Measurements from ENCODE around the gene HSPA12B. TPM values are rescaled to one million over a fixed set of nuclear protein-coding genes. Genes with fewer than 3 reads are reported as not detected.

The HSPA12B gene
- total RNA-seq, 2 donors from 2014 or later, result 1.1 to 1.4 TPM

DNA sequence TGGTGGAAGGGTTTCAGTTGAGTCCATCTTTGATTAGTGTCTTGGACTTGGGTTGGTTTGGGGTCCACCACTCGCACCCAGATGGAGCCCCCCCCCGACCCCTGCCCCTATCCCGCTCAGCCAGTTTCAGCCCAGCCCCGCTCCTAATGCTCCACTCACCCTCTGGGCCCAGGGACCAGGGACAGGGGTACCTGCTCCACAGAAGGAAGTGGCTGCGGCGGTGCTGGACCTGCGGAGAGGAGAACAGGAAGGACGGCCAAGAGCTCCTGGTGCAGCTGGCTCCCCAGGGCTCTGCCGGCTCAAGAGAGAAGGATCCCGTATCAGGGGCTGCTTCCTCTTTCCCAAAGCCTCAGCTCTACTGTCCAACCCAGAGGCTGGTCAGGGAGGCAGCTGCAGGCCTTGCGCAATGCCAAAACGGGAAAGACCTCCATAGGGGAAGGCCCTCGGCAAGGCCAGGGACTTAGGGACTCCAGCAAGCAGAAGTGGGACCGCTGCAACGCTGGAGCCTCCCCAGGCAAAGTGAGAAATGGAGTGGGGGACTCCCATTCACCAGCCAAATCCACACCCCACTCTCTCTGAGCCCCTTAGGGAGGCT lies 20.1 kb upstream of the HSPA12B start, which contains the start of gene SIGLEC1:
SIGLEC1 (minus strand) TSS at position 322 of the 595 bp plus-strand sequence. CDS start 5,472 bp downstream, outside the sequence.
- H3K27ac Mint-ChIP-seq, result no peak within 1 kb of the TSS
- H3K4me1 Mint-ChIP-seq, result no peaks in the 10 kb centered on the region
- Histone ChIP-seq H3K36me3 (ENCODE audit: control insufficient read depth, insufficient read depth, low read length) (no peaks in the 10 kb centered on the region), H3K9me3 (ENCODE audit: control insufficient read depth, low read length) (no peaks in the 10 kb centered on the region), H3K27me3 (ENCODE audit: control insufficient read depth, insufficient read depth, low read length, poor library complexity, severe bottlenecking) (no peaks in the 10 kb centered on the region), H3K9ac (ENCODE audit: extremely low read depth, low read length, poor library complexity, severe bottlenecking) (no peak within 1 kb of the TSS), H3K4me1 (ENCODE audit: control insufficient read depth, insufficient read depth, low read length) (no peaks in the 10 kb centered on the region), H3K4me3 (ENCODE audit: low read length) (no peak within 1 kb of the TSS), H3K27ac (ENCODE audit: low read depth, low read length) (no peak within 1 kb of the TSS)
- no peaks in the 10 kb centered on the region for H3K9me3 Mint-ChIP-seq
- H3K36me3 Mint-ChIP-seq (ENCODE audit: low read depth), result no peaks in the 10 kb centered on the region
- 89 to 97% methylated on average over 9 to 15 of the region's 15 CpGs for WGBS, 2 experiments (ENCODE audit: insufficient coverage in 1 of 2, insufficient read length in 1 of 2)
- no peak for TF ChIP-seq CTCF (conservative IDR thresholded peaks at IDR 0.05)
- no peaks in the 10 kb centered on the region for H3K27me3 Mint-ChIP-seq (ENCODE audit: insufficient read depth)
- H3K4me3 Mint-ChIP-seq, result no peak within 1 kb of the TSS
- DNase-seq, result no peak

- H3K4me3 Mint-ChIP-seq, result no peak overlapping the region
- Histone ChIP-seq H3K36me3 (ENCODE audit: control insufficient read depth, insufficient read depth, low read length) (no peaks in the 10 kb centered on the region), H3K4me3 (ENCODE audit: low read length) (no peak overlapping the region), H3K27ac (ENCODE audit: low read depth, low read length) (no peak overlapping the region), H3K4me1 (ENCODE audit: control insufficient read depth, insufficient read depth, low read length) (no peaks in the 10 kb centered on the region), H3K9me3 (ENCODE audit: control insufficient read depth, low read length) (no peaks in the 10 kb centered on the region), H3K9ac (ENCODE audit: extremely low read depth, low read length, poor library complexity, severe bottlenecking) (no peak overlapping the region), H3K27me3 (ENCODE audit: control insufficient read depth, insufficient read depth, low read length, poor library complexity, severe bottlenecking) (no peaks in the 10 kb centered on the region)
- no peaks in the 10 kb centered on the region for H3K36me3 Mint-ChIP-seq (ENCODE audit: low read depth)
- WGBS, 2 experiments (ENCODE audit: insufficient coverage in 1 of 2, insufficient read length in 1 of 2), result 92 to 95% methylated on average over 4 of the region's 4 CpGs
- DNase-seq, result no peak
- H3K4me1 Mint-ChIP-seq, result no peaks in the 10 kb centered on the region
- no peaks in the 10 kb centered on the region for H3K9me3 Mint-ChIP-seq
- TF ChIP-seq CTCF (conservative IDR thresholded peaks at IDR 0.05), result no peak
- peaks cover 1% of the 10 kb centered on the region for H3K27me3 Mint-ChIP-seq (ENCODE audit: insufficient read depth)
- no peak overlapping the region for H3K27ac Mint-ChIP-seq
Measured at GRCh38 chr20:3714092-3714491, 18.4 kb upstream of the HSPA12B start.

DNA sequence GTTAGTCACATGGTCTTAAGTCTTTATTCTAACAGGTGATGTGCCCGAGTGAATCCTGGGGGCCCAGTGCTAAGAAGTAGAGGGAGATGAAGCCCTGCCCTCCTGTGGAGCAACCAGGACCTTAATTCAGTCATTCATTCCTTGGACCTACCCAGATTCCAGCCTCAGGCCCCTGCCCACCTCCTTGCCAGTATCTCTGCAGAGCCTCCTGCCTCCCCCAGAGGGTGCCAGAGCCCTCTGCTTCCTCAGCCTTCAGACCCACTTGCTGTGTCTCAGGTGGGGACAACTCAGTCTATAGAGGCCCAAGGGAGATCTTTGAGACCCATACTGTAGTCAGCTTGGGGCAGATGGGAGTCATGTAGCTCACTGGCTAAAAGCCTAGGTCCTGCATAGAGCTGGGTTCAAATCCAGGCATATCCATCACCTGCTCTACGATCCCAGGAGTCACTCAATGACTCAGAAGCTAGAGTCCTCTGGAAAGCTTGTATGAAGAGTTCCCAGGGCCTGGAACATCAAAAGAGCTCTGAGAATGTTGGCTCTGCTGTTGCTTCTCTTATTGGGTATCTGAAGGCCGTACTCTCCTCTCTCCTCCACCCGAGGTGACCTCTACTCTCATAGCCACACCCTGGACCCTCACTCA lies 16.2 kb upstream of the HSPA12B start:
- H3K9me3 Mint-ChIP-seq, result no peaks in the 10 kb centered on the region
- H3K4me1 Mint-ChIP-seq, result no peaks in the 10 kb centered on the region
- no peak overlapping the region for H3K4me3 Mint-ChIP-seq

More for the DNA sequence above, 16.2 kb upstream of the HSPA12B start:
- DNase-seq, result peak; percentile 86
- no peaks in the 10 kb centered on the region for H3K4me1 ChIP-seq (ENCODE audit: control insufficient read depth, insufficient read depth, low read length)
- H3K27me3 ChIP-seq (ENCODE audit: control insufficient read depth, insufficient read depth, low read length, poor library complexity, severe bottlenecking), result peaks cover 16% of the 10 kb centered on the region
- 81 to 97% methylated on average over 3 to 4 of the region's 4 CpGs for WGBS, 2 experiments (ENCODE audit: insufficient coverage in 1 of 2, insufficient read length in 1 of 2)
- H3K36me3 Mint-ChIP-seq (ENCODE audit: low read depth), result no peaks in the 10 kb centered on the region
- H3K27ac ChIP-seq (ENCODE audit: low read depth, low read length), result no peak overlapping the region
- H3K9ac ChIP-seq (ENCODE audit: extremely low read depth, low read length, poor library complexity, severe bottlenecking), result no peak overlapping the region
- H3K36me3 ChIP-seq (ENCODE audit: control insufficient read depth, insufficient read depth, low read length), result no peaks in the 10 kb centered on the region
- peak; percentile 94 for TF ChIP-seq CTCF (conservative IDR thresholded peaks at IDR 0.05)
- no peaks in the 10 kb centered on the region for H3K9me3 ChIP-seq (ENCODE audit: control insufficient read depth, low read length)
- H3K27me3 Mint-ChIP-seq (ENCODE audit: insufficient read depth), result peaks cover 13% of the 10 kb centered on the region
- no peak overlapping the region for H3K4me3 ChIP-seq (ENCODE audit: low read length)
- no peak overlapping the region for H3K27ac Mint-ChIP-seq

Data from endodermal cell (in vitro differentiated cells).